ENCODE data around the gene KBTBD13.

The KBTBD13 gene

DNA sequence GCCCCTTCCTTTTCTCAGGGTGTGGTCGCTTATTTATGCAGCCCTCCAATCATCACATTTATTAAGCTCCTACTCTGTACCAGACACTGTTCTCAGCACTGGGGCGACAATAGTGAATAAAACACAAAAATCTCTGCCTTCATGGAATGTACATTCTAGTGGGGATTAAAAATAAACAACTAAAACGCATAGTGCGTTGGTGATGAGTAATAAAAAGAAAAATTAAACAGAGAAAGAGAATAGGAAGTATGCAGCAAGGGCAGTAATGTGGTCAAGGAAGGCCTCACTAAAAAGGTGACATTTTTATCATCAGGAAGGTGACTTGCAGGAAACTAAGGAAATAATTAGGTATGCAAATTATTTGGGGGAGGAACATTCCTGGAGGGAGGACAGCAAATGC lies 26.3 kb upstream of the KBTBD13 start:
- Histone ChIP-seq H3K27me3 (ENCODE audit: control insufficient read depth in 5 of 5, insufficient read depth in 4 of 5, low read length in 5 of 5) (no peaks in the 10 kb centered on the region), H3K36me3 (ENCODE audit: control insufficient read depth in 5 of 5, insufficient read depth in 5 of 5, low read length in 5 of 5) (peaks cover 0 to 3% (median 0%) of the 10 kb centered on the region in 5 donors), H3K4me3 (ENCODE audit: low read depth in 1 of 5, low read length in 5 of 5) (no peak overlapping the region), H3K9ac (ENCODE audit: low read length in 5 of 5) (no peak overlapping the region), H3K4me1 (ENCODE audit: control insufficient read depth in 5 of 5, insufficient read depth in 5 of 5, low read length in 5 of 5) (peaks cover 5 to 15% (median 10%) of the 10 kb centered on the region in 5 donors), H3K27ac (ENCODE audit: low read depth, low read length) (no peak overlapping the region), H3K9me3 (ENCODE audit: control insufficient read depth in 5 of 5, low read length in 5 of 5) (no peaks in the 10 kb centered on the region)

DNA sequence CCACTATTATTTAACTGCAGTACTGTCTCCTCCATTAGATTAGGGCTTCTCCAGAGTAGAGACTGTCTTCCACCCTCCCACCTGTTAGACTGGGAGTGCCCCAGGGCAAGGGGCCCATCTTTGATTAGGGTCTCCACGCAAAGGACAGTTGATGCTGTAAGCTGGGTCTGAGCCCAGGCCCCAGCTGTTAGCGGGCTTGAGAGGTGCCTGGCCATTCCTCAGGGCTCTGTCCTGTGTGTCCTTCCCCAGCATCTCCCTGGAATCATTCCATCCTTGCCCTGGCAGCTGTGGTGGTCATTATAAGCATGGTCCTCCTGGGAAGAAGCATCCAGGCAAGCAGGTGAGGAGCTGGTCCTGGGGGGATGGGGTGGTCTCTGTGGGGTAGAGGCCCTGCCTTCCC lies 25.3 kb upstream of the KBTBD13 start:
- Histone ChIP-seq H3K4me3 (ENCODE audit: low read depth in 1 of 5, low read length in 5 of 5) (no peak overlapping the region), H3K9me3 (ENCODE audit: control insufficient read depth in 5 of 5, low read length in 5 of 5) (no peaks in the 10 kb centered on the region), H3K36me3 (ENCODE audit: control insufficient read depth in 5 of 5, insufficient read depth in 5 of 5, low read length in 5 of 5) (peaks cover 0 to 3% (median 0%) of the 10 kb centered on the region in 5 donors), H3K27ac (ENCODE audit: low read depth, low read length) (no peak overlapping the region), H3K9ac (ENCODE audit: low read length in 5 of 5) (no peak overlapping the region), H3K27me3 (ENCODE audit: control insufficient read depth in 5 of 5, insufficient read depth in 4 of 5, low read length in 5 of 5) (no peaks in the 10 kb centered on the region), H3K4me1 (ENCODE audit: control insufficient read depth in 5 of 5, insufficient read depth in 5 of 5, low read length in 5 of 5) (peaks cover 7 to 18% (median 10%) of the 10 kb centered on the region in 5 donors)

DNA sequence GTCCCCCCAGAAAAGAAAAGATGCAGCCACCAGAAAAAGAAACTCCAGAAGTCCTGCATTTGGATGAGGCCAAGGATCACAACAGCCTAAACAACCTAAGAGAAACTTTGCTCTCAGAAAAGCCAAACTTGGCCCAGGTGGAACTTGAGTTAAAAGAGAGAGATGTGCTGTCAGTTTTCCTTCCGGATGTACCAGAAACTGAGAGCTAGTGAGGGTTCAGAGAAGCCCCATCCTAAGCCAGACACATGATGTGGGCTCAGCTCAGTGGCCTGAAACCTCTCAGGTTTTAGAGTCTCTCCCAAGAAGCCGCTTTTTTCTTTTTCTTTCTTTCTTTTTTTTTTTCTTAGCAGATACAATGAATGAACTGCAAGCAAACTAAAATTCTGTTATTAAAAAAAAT lies 23.6 kb upstream of the KBTBD13 start:
- H3K9me3 ChIP-seq (ENCODE audit: control insufficient read depth in 5 of 5, low read length in 5 of 5), result no peaks in the 10 kb centered on the region
- H3K36me3 ChIP-seq (ENCODE audit: control insufficient read depth in 5 of 5, insufficient read depth in 5 of 5, low read length in 5 of 5), result peaks cover 0 to 6% (median 0%) of the 10 kb centered on the region in 5 donors
- H3K4me1 ChIP-seq (ENCODE audit: control insufficient read depth in 5 of 5, insufficient read depth in 5 of 5, low read length in 5 of 5), result peaks cover 7 to 18% (median 10%) of the 10 kb centered on the region in 5 donors
- no peaks in the 10 kb centered on the region for H3K27me3 ChIP-seq (ENCODE audit: control insufficient read depth in 5 of 5, insufficient read depth in 4 of 5, low read length in 5 of 5)
- H3K9ac ChIP-seq (ENCODE audit: low read length in 5 of 5), result no peak overlapping the region
- no peak overlapping the region for H3K27ac ChIP-seq (ENCODE audit: low read depth, low read length)
- H3K4me3 ChIP-seq (ENCODE audit: low read depth in 1 of 5, low read length in 5 of 5), result no peak overlapping the region

DNA sequence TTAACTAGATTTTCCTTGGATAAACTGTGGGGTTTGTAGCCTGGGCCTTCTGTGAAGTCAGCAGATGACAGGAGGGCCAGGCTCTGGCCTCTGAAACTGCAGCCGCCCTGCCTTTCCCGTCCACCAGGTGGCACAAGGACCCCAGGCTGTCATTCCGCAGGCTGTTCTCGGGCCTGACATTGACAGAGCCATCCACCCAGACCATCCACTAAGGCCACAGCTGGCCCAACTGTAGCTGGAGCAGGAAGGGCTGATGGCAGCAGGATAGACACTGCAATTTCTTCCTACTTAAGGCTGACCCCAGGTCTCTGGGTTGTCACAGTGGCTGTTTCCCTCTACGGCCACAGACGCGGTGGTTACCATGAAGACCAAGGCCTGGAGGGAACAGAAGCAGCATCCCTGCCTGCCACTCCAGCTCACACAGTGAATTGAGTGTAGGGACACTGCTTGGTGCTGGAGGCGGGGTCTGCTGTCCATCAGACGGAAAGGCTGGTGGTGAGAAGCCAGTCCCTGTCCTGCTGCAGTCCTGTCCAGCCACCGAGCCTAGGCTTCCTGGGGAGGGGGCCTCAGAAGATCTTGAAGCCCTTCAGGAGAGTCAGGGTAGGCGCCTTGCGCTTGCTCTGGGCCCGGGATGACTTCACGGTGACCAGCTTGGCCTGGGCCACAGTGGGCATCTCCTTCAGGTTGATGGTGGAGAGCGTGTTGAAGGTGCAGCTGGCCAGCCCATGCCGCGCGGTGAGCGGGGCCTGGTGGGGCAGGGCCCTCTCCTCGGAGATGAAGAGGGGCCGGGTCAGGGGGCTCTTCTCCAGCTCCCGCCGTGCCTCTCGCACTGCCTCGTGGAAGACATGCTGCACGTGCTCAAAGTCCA lies 22.0 kb upstream of the KBTBD13 start:
- peaks cover 0 to 13% (median 6%) of the 10 kb centered on the region in 5 donors for H3K36me3 ChIP-seq (ENCODE audit: control insufficient read depth in 5 of 5, insufficient read depth in 5 of 5, low read length in 5 of 5)
- H3K27me3 ChIP-seq (ENCODE audit: control insufficient read depth in 5 of 5, insufficient read depth in 4 of 5, low read length in 5 of 5), result peaks cover 0 to 3% (median 0%) of the 10 kb centered on the region in 5 donors
- no peak overlapping the region for H3K4me3 ChIP-seq (ENCODE audit: low read depth in 1 of 5, low read length in 5 of 5)
- peak overlapping the region in 1 of 5 donors; percentile 18 for H3K9ac ChIP-seq (ENCODE audit: low read length in 5 of 5)
- H3K9me3 ChIP-seq (ENCODE audit: control insufficient read depth in 5 of 5, low read length in 5 of 5), result no peaks in the 10 kb centered on the region
- H3K4me1 ChIP-seq (ENCODE audit: control insufficient read depth in 5 of 5, insufficient read depth in 5 of 5, low read length in 5 of 5), result peaks cover 3 to 12% (median 5%) of the 10 kb centered on the region in 5 donors
- no peak overlapping the region for H3K27ac ChIP-seq (ENCODE audit: low read depth, low read length)

DNA sequence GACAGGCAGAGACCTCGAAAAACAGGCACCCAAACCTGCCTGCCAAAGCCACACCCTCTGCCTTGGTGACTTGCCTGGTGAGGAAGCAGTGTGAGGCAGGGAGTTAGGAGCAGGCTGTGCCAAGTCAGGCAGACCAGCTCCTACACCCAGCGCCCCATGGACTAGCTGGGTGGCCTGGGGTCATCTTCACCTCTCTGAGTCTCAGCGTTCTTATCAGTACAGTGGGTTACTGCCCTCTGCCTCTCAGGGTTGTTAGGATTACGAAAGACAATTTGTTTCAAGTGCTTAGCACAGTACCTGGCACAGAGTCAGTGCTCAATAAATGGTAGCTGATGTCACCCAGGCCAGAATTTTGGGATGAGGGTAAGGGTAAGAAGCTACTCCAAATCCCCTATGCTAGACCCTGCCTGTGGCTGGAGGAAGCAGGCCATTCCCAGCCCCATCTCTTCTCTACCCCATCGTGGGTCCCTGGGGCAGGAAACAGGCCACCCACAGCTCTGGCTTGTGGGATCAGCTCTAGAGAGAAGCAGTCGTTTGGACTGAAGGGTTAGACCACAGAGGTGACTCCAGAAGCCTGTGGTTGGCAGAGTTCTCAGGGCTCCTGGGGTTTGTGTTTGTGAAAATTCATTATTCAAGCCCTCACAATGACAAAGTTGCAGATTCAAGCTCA lies 21.2 kb upstream of the KBTBD13 start:
- Histone ChIP-seq H3K36me3 (ENCODE audit: control insufficient read depth in 5 of 5, insufficient read depth in 5 of 5, low read length in 5 of 5) (peaks cover 0 to 13% (median 6%) of the 10 kb centered on the region in 5 donors), H3K4me3 (ENCODE audit: low read depth in 1 of 5, low read length in 5 of 5) (no peak overlapping the region), H3K27me3 (ENCODE audit: control insufficient read depth in 5 of 5, insufficient read depth in 4 of 5, low read length in 5 of 5) (peaks cover 0 to 3% (median 0%) of the 10 kb centered on the region in 5 donors), H3K9ac (ENCODE audit: low read length in 5 of 5) (peak overlapping the region in 2 of 5 donors; percentile 10 to 18), H3K4me1 (ENCODE audit: control insufficient read depth in 5 of 5, insufficient read depth in 5 of 5, low read length in 5 of 5) (peaks cover 0 to 7% (median 3%) of the 10 kb centered on the region in 5 donors), H3K27ac (ENCODE audit: low read depth, low read length) (no peak overlapping the region), H3K9me3 (ENCODE audit: control insufficient read depth in 5 of 5, low read length in 5 of 5) (peaks cover 0 to 1% (median 0%) of the 10 kb centered on the region in 5 donors)

DNA sequence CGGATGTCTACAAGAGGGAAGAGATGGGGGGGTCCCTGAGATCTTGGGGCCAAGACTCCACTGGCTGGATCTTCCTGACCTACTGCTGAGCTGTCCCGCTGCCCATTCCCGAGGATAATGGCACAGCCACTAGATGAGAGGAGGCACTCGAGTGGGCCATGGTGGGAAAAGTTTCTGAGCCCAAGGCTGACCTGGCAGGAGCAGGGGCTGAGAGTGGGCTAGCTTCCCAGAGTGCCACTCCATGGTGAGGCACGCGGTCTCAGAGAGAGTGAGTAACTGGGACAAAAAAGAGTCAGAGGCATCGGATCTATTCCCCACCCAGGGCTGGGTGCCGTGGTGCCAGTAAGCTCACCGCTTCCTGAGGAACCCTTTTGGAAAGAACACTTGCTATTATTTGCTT lies 20.4 kb upstream of the KBTBD13 start:
- peaks cover 0 to 3% (median 0%) of the 10 kb centered on the region in 5 donors for H3K27me3 ChIP-seq (ENCODE audit: control insufficient read depth in 5 of 5, insufficient read depth in 4 of 5, low read length in 5 of 5)
- peaks cover 0 to 13% (median 6%) of the 10 kb centered on the region in 5 donors for H3K36me3 ChIP-seq (ENCODE audit: control insufficient read depth in 5 of 5, insufficient read depth in 5 of 5, low read length in 5 of 5)
- H3K9ac ChIP-seq (ENCODE audit: low read length in 5 of 5), result no peak overlapping the region
- no peak overlapping the region for H3K4me3 ChIP-seq (ENCODE audit: low read depth in 1 of 5, low read length in 5 of 5)
- peaks cover 3 to 13% (median 8%) of the 10 kb centered on the region in 5 donors for H3K4me1 ChIP-seq (ENCODE audit: control insufficient read depth in 5 of 5, insufficient read depth in 5 of 5, low read length in 5 of 5)
- no peak overlapping the region for H3K27ac ChIP-seq (ENCODE audit: low read depth, low read length)
- H3K9me3 ChIP-seq (ENCODE audit: control insufficient read depth in 5 of 5, low read length in 5 of 5), result peaks cover 0 to 4% (median 0%) of the 10 kb centered on the region in 5 donors

DNA sequence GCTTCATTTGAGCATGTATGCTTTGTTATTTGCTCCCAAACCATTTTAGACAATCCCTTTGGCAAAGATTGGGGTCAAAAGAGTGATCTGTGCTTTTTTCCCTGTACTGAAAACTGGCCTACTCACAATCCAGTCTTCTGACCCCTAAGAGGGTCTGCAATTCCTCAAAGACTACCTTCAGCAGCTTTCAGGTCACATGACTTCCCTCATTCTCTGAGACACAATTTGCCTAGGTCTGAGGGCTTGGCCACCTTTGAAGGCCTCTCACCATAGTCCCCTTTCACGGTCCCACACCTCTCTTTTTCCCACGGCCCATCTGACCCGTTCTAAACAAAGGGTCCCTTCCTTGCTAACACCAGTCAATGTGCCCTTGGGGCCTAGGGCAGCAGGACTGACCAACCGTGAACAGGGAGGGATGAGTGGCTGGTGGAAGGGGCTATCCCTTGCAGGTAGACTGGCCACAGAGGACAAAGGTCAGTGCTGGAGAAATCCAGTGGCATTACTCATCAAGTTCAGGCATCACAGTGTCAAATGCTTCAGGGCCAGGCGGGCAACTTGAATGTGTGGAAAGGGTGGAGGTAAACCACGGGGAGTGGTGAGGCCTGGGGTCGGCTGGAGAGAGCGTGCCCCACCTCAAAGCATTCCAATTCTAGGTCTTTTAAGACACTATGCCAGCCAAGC lies 19.5 kb upstream of the KBTBD13 start:
- Histone ChIP-seq H3K4me1 (ENCODE audit: control insufficient read depth in 5 of 5, insufficient read depth in 5 of 5, low read length in 5 of 5) (peaks cover 3 to 18% (median 10%) of the 10 kb centered on the region in 5 donors), H3K27me3 (ENCODE audit: control insufficient read depth in 5 of 5, insufficient read depth in 4 of 5, low read length in 5 of 5) (peaks cover 0 to 3% (median 0%) of the 10 kb centered on the region in 5 donors), H3K9ac (ENCODE audit: low read length in 5 of 5) (no peak overlapping the region), H3K27ac (ENCODE audit: low read depth, low read length) (no peak overlapping the region), H3K9me3 (ENCODE audit: control insufficient read depth in 5 of 5, low read length in 5 of 5) (peaks cover 0 to 4% (median 0%) of the 10 kb centered on the region in 5 donors), H3K36me3 (ENCODE audit: control insufficient read depth in 5 of 5, insufficient read depth in 5 of 5, low read length in 5 of 5) (peaks cover 0 to 13% (median 6%) of the 10 kb centered on the region in 5 donors), H3K4me3 (ENCODE audit: low read depth in 1 of 5, low read length in 5 of 5) (no peak overlapping the region)

DNA sequence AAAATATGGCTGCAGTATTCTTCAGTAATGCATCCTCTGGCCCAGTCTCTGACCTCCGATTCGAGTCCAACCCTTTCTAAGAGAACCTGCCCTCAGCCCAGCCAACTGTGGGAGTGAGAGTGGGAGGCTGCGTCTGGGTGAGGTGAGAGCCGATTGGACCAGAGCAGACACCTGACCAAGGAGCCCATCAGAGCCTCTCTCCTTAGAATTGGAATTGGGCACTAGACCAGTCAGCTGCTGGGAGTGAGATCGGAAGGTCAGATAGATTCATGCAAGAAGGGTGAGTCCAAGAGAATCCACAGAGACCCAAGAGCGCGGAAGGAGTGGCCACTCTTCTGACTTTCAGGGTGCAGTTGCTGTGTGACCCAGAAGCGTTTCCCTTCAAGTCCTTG lies 19.0 kb upstream of the KBTBD13 start:
- peaks cover 3 to 23% (median 10%) of the 10 kb centered on the region in 5 donors for H3K4me1 ChIP-seq (ENCODE audit: control insufficient read depth in 5 of 5, insufficient read depth in 5 of 5, low read length in 5 of 5)
- peaks cover 0 to 3% (median 0%) of the 10 kb centered on the region in 5 donors for H3K27me3 ChIP-seq (ENCODE audit: control insufficient read depth in 5 of 5, insufficient read depth in 4 of 5, low read length in 5 of 5)
- no peak overlapping the region for H3K4me3 ChIP-seq (ENCODE audit: low read depth in 1 of 5, low read length in 5 of 5)
- H3K36me3 ChIP-seq (ENCODE audit: control insufficient read depth in 5 of 5, insufficient read depth in 5 of 5, low read length in 5 of 5), result peaks cover 0 to 13% (median 6%) of the 10 kb centered on the region in 5 donors
- peaks cover 0 to 4% (median 0%) of the 10 kb centered on the region in 5 donors for H3K9me3 ChIP-seq (ENCODE audit: control insufficient read depth in 5 of 5, low read length in 5 of 5)
- H3K27ac ChIP-seq (ENCODE audit: low read depth, low read length), result no peak overlapping the region
- H3K9ac ChIP-seq (ENCODE audit: low read length in 5 of 5), result no peak overlapping the region

DNA sequence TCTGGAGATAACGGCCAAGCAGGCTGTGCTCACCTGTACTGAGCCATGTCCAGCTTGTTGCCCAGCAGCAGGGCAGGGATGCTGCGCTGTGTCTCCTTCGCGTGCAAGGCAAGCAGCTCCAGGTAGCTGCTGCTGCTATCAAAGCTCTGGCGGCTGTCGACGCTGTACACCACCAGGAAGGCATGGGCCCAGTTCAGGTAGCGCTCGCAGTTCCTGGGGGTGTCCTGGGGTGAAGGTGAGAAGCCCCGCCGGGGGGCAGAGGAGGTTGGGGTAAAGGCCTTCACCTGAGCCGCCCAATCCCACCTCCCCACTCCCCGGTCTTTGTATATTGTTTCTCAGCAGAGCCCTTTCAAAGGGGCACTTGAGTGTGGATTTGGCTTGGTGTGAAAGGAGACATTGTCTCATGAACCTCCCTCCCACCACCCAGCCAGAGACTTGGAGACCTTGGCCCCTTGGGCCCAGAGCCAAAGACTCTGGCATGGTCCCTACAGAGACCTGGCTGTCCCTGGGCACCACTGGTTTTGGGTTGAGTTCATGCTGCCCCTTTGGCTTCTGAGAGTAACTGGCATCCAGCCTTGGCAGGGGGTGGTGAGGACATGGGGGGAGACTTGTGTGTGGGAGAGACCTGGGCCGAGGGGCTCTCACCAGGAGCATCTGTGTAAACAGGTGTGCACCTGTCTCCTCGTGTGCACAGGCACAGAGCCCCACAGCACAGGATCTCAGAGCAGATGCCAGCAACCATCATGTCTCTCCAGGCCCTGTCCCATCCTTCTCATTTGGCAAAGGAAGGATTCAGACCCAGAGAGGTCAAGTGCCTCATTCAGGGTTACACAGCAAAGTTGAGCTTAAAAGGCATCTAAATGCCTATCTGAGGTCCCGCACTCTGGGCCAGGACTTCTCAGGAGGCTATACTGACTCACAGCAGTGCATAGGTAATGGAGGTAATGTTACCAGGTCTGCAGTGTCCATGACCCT lies 17.9 kb upstream of the KBTBD13 start:
- no peak overlapping the region for H3K9ac ChIP-seq (ENCODE audit: low read length in 5 of 5)
- peaks cover 0 to 10% (median 6%) of the 10 kb centered on the region in 5 donors for H3K36me3 ChIP-seq (ENCODE audit: control insufficient read depth in 5 of 5, insufficient read depth in 5 of 5, low read length in 5 of 5)
- H3K9me3 ChIP-seq (ENCODE audit: control insufficient read depth in 5 of 5, low read length in 5 of 5), result peaks cover 0 to 4% (median 0%) of the 10 kb centered on the region in 5 donors
- peaks cover 3 to 34% (median 10%) of the 10 kb centered on the region in 5 donors for H3K4me1 ChIP-seq (ENCODE audit: control insufficient read depth in 5 of 5, insufficient read depth in 5 of 5, low read length in 5 of 5)
- H3K4me3 ChIP-seq (ENCODE audit: low read depth in 1 of 5, low read length in 5 of 5), result no peak overlapping the region
- H3K27ac ChIP-seq (ENCODE audit: low read depth, low read length), result no peak overlapping the region
- peaks cover 0 to 3% (median 0%) of the 10 kb centered on the region in 5 donors for H3K27me3 ChIP-seq (ENCODE audit: control insufficient read depth in 5 of 5, insufficient read depth in 4 of 5, low read length in 5 of 5)

Measured in subcutaneous abdominal adipose tissue (tissue), 5 donors.